Globus pallidus (tissue), 1 donor: ENCODE results near the gene ADAMTS6.

Experiments used
- DNase-seq: peaks from one replicate; pipeline ENCODE4 v3.0.0-alpha.2; 2015; ENCODE audit warnings: low spot score

Gene ADAMTS6

DNA sequence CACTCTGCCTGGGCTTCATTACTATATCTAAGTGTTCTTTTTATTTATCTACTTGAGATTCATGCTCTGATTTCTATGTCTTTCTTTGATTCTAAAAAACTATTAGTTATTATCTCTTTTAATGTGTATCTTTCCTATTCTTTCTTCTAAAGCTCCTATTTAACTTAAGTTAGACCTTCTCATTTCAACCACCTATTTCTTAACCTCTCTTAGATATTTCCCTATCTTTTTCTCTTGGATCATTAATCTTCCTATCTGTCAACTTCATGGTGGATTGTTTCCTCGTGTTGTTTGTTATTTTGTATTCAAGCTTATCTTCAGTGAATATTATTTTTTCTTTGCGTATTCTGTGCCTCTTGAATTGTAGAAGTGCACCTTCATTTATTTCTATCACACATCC lies 202.1 kb downstream of the ADAMTS6 start:
- no peak for DNase-seq

DNA sequence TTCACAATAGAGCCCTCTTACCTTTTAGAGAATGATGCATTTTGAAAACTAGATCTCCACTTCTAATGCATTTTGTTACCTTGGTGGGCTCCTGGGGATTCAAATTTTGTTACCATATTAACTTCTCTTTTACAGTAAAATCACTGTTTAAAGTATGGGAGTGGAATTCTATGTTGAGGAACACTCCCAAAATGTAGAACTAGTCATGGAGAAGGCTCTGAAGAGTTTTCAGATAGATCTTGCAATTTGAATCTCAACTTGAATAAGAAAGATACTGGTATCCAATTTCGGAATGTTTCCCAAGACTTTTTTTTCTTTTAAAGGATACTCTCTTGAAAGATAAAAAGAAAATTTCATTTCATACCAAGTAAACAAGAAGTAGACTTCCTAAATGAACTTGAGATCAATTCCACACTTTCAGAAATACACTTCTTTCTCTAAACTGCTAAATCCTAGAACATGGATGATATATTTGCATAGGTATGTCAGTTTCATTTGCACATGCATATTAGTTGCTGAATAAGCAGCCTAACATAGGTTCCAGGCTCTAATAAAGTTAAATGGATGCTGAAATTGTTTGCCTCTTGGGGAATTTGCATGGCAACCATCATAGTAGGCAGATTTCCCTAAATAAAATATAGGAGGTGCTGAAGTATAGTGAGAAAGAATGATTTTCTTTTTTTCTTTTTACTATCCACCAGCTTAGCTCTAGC lies 205.4 kb downstream of the ADAMTS6 start:
- DNase-seq, result no peak

DNA sequence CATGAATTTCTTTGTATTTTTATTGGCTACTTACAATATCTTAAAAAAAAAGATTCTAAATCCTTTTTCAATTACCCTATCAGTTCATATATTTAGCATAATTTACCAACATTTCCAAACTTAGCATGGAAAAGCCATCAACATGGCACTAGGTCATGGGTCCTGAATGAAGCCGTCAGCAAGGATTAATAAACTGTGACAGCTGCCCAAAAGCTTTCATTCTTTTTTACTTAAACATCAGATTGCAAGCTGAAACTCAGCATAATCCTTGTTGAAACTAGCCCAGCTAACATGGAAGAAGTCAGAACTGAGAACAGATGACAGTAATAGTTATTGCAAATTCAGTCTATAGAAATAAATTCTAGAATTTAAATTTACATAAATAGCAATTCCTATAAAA lies 209.8 kb downstream of the ADAMTS6 start:
- no peak for DNase-seq

DNA sequence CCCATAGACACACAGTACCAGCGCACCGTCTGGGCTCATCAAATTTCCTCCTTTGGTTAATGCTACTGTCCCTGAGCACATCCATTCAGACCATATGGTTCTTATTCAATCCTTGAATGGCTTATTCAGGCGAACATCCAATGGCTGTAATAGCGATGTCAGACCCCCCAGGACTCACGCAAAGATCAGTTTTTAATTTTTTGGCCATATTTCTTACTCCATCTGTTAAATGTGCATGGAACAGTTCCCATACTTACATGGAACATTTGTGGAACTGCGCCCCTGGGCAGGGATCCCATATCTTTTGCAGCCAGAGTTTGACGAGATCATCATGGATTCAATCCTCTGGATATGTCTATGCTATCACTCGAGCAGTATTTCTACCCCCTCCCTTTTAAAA lies 213.2 kb downstream of the ADAMTS6 start:
- no peak for DNase-seq

DNA sequence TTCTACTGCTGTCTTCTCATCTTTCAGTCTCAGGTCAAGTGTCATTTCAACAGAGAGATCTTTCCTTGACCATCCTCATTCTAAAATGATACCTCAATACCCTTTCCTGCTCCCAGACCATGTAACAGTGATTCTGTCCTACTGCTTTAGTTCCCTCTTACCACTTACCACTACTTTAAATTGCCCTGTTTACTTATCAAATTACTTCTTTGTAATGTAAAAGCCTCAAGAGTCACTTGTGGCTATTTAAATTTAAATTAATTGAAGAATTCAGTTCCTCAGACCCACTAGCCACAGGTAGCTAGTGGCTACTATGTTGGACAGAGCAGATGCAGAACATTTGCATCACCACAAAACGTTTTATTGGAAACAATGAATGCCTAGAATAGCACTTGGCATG lies 217.3 kb downstream of the ADAMTS6 start:
- no peak for DNase-seq

DNA sequence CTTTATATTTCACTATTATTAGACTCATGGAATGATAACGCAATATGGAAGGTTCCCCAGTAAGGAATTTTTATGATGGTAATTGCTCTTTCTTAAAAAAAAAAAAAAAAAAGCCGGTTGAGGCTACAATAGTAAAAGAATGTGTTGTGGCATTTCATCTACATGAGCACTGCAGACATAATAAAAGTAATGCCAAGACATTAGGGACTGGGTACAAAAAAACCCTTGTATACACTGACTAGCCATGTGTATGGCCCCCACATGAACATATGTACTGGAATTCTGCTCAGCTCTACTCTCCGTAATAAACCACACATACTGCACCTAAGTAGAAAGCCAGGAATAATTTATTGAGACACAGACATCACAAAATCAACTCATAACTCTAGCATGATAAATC lies 218.4 kb downstream of the ADAMTS6 start:
- DNase-seq, result no peak

DNA sequence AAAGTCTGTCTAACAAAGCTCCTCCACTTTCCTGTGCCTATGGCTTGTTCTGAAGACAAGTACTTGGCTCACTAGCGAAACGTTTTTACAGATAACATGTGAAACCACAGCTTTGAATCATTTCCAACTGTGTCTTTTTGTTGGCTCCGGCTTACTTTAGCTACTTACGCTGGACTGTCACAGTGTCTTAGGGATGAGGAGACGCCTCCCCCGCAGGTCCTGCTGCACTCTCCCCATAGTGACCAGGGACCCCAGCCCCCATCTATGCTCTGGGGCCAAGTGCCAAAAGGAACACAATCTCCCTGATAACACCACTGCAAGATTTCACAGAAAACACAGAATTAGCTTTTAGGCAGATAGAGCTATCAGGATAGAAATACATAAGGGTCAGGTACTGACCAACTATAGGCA lies 219.1 kb downstream of the ADAMTS6 start:
- no peak for DNase-seq

DNA sequence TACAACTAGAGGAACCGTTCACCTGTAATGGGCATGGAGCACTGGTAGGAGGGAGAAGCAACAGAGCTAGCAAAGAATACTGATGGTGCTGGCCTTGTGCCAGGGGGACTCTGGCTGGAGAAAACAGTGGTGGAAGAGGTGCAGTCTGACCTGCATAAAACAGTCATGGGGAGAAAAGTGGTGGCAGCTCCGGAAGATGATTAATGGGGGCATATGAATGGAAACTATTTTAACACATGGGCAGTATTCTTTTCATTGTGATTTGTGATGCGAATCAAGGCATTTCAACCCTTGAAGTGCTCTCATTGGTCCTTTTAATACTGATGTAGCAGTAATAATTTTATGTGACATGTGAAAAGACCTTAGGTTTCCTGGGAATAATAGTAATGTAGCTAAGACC lies 219.6 kb downstream of the ADAMTS6 start:
- no peak for DNase-seq

DNA sequence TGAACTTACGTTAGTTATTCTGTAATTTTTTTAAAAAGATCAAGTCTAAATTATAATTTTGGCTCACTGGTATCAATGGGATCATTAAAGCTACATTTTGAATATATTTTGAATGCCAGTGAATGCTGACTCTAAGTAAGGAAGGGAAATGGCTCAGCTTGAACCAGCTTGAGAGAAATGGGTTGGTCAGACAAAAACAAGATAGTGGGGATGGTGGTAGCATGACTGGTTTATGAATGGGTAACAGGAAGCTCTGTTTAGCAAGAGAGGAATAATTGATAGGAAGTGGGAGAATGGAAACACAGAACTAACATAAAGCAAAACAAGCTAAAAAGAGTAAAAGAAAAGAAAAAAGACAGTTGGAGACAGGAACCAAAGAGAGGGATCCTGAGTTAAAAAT lies 220.2 kb downstream of the ADAMTS6 start:
- no peak for DNase-seq

DNA sequence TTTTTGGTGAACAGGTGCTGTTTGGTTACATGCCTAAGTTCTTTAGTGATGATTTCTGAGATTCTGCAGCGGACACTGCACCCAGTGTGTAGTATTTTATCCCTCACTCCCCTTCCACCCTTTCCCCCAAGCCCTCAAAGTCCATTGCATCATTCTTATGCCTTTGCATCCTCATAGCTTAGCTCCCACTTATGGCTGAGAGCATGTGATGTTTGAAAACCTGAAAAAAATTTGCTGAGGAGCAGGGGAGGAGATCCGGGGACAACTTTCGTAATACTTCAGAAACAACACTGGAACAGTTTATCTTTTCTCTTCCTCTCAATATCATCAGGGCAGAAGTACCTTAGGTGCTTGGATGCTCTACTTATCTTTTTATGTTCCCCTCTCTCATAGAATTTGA lies 226.4 kb downstream of the ADAMTS6 start:
- no peak for DNase-seq

DNA sequence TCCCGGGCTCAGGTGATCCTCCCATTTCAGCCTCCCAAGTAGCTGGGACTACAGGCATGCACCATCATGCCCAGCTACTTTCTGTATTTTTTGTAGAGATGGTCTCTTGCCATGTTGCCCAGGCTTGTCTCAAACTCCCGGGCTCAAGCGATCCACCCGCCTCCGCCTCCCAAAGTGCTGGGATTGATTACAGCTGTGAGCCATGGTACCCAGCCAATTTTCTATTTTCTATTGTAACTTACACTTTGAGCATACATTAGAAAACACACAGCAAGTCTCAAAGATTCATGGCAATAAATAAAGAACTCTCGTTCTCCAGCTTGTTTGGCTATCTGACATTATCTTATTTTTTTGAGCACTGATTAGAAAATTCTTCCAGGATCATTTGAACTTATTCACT lies 228.7 kb downstream of the ADAMTS6 start:
- no peak for DNase-seq

DNA sequence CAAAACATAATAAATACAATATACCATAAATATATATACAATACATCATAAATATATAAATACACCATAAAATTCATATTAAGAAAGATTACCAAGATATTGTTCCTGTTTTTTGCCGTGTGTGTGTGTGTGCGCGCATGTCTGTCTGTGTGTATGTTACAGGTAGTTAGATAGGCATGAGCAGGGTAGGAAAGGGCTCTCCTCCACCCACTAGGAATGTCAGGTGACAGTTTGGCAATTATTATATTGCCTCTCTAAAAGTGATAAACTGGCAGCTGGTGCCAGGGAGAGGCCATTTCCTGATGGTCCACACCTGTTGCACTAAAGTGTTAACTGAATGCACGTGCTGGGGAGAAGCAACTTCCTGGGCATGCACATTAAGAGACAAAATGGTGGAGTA lies 232.8 kb downstream of the ADAMTS6 start:
- DNase-seq, result no peak

DNA sequence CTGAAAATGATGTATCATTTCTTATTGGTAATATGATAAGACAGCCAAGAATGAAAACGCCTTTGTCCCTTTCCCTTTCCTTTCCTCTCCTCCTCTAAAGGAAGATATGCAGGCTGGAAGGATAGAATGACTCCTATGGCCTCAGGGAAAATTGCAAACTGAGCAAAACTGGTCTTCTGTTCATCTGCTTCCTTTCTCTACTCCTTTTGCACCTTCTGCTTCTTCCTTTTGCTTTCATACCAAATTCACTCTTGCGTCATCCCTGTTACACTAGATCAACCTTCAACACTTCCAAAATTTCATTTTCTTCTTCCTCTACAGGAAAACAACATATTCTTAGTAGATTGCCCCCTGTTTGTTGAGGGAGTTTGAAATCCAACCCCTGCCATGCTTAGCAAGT lies 234.1 kb downstream of the ADAMTS6 start:
- DNase-seq, result no peak

DNA sequence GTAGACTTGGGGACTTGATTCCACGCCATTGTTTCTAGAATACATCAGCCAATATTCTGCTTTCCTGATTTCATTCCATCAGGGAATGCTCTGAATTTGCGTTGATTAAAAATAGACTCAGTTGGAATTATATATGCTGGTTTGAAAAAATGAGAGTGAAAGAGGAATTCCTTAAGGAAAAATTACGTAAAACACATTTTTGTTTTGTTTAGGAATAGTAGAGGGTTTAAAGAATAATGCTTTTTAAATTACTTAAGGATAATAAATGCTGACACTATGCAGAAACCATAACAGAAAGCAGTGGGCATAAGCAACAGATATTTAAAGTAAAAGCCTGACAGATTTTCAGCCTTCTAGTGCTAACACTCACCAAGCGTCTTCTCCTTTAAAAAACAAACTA lies 235.0 kb downstream of the ADAMTS6 start:
- DNase-seq, result no peak

DNA sequence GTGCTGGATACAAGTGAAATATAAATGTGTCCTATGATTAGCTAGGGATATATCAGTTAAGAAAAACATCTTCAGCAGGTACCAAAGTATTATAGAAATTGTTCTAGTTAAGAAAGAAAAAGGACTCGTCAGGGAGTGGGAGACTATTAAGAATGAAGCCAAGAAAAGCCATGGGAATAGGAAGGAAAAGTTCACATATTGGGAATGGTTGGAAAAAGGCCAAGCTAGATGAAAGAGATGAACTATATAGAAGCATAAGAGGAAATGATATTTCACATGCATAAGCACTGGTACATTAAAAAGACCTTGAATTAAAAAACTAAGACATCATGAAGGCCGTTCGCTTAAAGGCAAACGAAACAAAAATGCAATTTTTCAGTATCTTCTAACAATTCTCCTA lies 237.7 kb downstream of the ADAMTS6 start:
- no peak for DNase-seq

DNA sequence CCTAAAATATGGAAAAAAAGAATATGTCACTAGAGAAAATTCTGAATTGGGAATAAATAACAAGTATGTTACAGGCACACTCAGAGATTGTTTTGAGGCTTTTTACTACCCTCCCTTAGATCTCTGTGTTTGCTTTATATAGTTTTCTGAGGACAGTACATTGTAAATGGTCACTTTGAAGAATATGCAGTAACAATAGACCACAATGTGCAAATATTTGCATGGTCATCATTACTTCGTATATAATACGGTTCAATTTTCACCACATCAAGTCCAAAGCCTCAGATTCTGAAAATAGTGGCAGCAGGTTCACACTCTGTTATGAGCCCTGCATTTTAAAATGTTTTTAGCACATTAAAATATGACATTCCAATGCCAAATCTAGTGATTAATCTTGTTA lies 238.6 kb downstream of the ADAMTS6 start:
- no peak for DNase-seq

DNA sequence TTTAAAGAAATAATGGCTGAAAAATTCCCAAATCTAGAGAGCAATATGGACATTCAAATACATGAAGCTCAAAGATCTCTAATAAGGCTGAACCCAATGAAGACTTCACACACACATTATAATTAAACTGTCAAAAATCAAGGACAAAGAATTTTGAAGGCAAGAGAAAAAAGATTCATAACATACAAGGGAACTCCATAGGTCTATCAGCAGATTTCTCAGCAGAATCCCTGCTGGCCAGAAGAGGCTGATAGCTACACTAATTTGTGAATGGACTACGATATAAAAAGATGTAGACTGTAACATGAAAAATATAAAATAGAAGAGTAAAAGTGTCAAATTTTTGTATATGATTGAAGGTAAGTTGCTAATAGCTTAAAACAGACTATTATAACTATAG lies 251.9 kb downstream of the ADAMTS6 start:
- DNase-seq, result no peak

DNA sequence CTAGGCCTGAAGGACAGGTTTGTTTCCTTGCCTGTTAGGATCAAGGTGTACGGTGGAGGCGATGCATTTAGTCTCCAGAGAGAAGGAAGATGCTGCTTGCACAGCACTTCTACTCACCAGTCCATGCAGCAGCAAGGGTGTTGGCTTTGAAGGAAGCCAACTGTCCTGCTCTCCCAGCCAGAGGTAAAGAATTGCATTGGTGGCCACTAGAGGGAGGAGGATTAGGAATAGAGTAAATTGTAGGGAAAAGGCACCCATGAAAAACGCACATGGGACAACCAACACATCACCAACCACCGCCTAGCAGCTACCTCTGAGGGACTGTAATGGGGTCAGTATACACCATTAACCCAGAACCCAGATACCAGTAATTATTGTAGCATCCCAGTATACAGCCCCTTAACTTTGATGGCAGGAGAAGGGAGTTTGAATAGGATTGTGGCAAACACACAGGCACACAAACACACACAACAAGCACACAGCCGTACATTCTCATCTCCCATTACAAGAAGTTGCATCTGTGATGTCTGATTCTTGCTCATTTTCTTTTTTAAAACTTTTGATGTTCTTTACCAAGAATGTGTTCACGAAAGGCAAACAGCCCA lies 267.7 kb downstream of the ADAMTS6 start:
- DNase-seq, result no peak

DNA sequence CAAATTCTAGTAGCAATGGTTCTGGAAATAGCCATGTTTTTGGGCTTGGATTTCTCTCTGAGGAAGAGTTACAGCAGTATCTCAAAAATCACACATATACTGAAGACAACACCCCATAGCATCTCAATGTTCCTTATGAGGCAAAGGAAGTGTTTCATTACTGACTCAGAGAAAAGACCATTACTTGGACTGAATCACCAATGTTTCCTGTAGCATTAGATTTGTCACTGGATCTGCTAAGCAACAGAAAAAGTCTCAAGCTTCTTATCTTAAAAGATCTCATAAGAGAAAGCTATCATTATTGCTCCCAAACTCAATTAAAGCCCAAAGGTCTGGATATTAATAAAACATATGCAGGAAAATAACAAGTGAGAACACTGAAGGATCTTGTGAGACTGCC lies 272.4 kb downstream of the ADAMTS6 start:
- no peak for DNase-seq

DNA sequence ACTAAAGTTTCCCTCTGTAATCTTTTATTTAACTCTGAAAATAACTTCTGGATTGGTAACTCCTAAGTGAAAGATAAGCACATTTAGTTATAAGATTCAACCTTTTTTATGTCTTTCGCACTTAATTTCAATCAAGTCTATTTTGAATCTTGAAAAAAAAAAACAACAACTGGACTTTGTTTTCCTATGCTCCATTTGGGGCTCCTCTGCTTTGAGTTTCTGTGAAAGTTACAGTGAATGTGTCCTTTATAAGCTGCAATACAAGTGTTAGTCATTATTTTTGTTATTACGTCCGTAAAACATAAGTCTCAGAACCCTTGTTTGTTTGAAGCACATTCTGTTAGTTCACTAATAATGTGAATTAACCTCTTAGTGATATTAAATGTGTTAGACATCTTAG lies 276.8 kb downstream of the ADAMTS6 start:
- no peak for DNase-seq

DNA sequence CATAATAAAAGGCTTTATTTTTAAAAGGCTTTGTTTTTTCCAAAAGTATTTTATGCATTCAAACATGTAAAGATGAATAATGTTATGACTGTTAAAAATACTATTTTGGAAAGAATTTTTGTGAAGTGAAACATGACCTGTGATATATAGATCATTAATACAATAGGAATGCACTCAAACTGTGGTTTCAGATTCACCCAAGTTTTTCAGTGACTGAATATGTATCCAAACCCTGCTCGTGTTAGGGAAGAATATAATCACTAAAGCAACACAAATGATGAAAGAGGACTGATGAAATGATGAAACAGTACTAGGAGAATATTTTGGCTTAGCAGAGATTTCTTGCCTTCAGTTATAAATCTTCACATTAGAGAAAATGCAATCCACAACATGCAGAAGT lies 278.0 kb downstream of the ADAMTS6 start:
- DNase-seq, result no peak

DNA sequence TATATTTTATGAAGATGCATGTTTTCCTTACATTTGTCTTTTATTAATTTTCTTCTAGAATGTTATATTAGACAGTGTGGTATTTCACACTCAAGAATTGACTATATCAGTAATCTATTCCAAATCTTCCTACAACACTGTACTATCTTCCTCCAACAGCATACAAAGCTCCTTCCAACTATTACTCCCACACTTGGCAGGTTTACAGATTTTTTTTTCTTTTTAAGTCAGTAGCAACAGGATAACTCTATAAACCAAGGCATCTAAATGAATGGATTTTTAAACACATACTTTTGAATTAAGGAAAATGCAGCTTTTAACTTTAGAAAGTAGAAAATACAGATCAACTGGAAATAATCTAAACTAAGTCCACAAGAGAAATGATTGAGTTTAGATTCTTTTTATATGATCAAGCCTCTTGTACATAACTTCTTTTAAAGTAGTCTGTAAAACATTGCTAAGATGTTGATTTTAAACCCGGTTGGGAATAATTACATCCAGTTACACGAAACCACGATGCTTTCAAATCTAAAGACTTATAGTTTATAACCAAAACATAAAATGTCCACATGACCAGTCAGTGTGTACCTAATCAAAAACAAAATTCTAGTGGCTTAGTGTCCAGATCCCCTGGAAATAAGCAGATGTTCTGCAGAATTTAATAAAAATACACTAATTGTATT lies 281.6 kb downstream of the ADAMTS6 start:
- DNase-seq, result no peak

DNA sequence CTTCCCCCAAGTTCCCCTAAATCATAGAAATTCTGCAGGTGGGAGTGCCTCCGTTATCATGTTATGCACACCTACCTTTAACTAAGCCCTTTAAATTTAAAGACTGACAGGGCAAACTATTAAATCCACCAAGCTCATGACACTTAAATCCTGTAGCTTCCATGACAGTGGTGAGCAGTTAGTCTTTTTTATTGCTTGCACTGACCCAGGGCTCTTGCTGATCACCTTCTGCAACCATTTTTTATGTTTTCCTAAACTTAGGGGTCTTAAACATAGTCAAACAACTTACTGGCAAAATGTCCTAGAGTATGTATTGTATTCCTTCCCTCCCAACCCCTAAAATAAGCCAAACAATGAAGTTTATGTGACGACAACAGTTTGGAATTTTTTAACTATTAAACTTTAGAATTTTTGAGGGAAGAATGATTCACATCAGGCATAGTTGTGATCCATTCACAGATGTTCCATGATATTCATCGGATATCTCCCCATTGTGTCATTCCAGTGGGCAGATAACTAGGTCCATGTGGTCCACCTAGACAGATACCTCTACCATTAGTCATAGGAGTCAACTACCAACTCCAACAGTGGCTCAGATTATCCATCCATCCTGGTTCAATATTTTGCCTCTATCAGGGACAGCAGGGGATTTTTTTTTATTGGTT lies 283.1 kb downstream of the ADAMTS6 start:
- no peak for DNase-seq
